Renal cortical epithelial cell (primary cell): ENCODE results near the gene PACS1. TPM values are rescaled to one million over a fixed set of nuclear protein-coding genes. Genes with fewer than 3 reads are reported as not detected.
"Not testable (repeated sequence)": the region's sequence is repeated elsewhere in the genome, so short reads cannot be mapped to it uniquely, and the experiment has no call there.

Experiments
- DNase-seq: peaks from one replicate; pipeline ENCODE4 v3.0.0-alpha.2; 2011; ENCODE audit warnings: low read depth
- total RNA-seq: library from RNA; depleted of rRNA; stranded (reverse); fragments of >200 nt; gene quantifications from 2 replicates; pipeline ENCODE4 v1.2.3, GENCODE V29; 2014

The PACS1 gene
- total RNA-seq: 19.4 and 61.2 TPM in 2 replicates

- DNase-seq: no peak
Observed at GRCh38 chr11:66069715-66070603, at the start of gene PACS1. Gene PACS1, plus strand, starts transcription at chr11:66070272. Its CDS starts 215 bp downstream, at chr11:66070487.

- peak; percentile 68 for DNase-seq
Observed at GRCh38 chr11:66020618-66021357, 49.3 kb upstream of the PACS1 start.

GRCh38 chr11:66022401-66023185 lies 47.5 kb upstream of the PACS1 start:
- peak; percentile 6 for DNase-seq

GRCh38 chr11:66023186-66023440 lies 47.0 kb upstream of the PACS1 start:
- DNase-seq: not testable (repeated sequence)

GRCh38 chr11:66026017-66026529 lies 44.0 kb upstream of the PACS1 start, which contains the start of gene CATSPER1:
Gene CATSPER1, minus strand, starts transcription at chr11:66026479. Its CDS starts 100 bp downstream, at chr11:66026379.
- DNase-seq: no peak

GRCh38 chr11:66032957-66033735 lies 36.9 kb upstream of the PACS1 start:
- DNase-seq: no peak

- no peak for DNase-seq
Observed at GRCh38 chr11:66035653-66036333, 34.3 kb upstream of the PACS1 start.

- no peak for DNase-seq
Observed at GRCh38 chr11:66036334-66036710, 33.8 kb upstream of the PACS1 start.

GRCh38 chr11:66037327-66037726 lies 32.7 kb upstream of the PACS1 start:
- DNase-seq: no peak

GRCh38 chr11:66039765-66040164 lies 30.3 kb upstream of the PACS1 start:
- DNase-seq: no peak

- no peak for DNase-seq
Observed at GRCh38 chr11:66042227-66042995, 27.7 kb upstream of the PACS1 start.

- no peak for DNase-seq
Observed at GRCh38 chr11:66042996-66043906, 26.8 kb upstream of the PACS1 start.

- no peak for DNase-seq
Observed at GRCh38 chr11:66044757-66045156, 25.3 kb upstream of the PACS1 start.

GRCh38 chr11:66045177-66045639 lies 24.9 kb upstream of the PACS1 start:
- peak; percentile 42 for DNase-seq

- DNase-seq: no peak
Observed at GRCh38 chr11:66046901-66047300, 23.2 kb upstream of the PACS1 start.

- peak; percentile 69 for DNase-seq
Observed at GRCh38 chr11:66047541-66048365, 22.3 kb upstream of the PACS1 start.

- DNase-seq: no peak
Observed at GRCh38 chr11:66048547-66049323, 21.3 kb upstream of the PACS1 start, which contains the start of gene GAL3ST3. Gene GAL3ST3, minus strand, starts transcription at chr11:66049161. Its CDS starts 3,746 bp downstream, at chr11:66045415.
